HCT116 (cell line): ENCODE results near the gene DPP6. TPM values are rescaled to one million over a fixed set of nuclear protein-coding genes. Genes with fewer than 3 reads are reported as not detected.

Experiments used
- ATAC-seq: fragments of 200-7000 bp; cut with Tn5 transposase; 2 replicates; pipeline ENCODE4 v1.9.1; 2020; ENCODE audit warnings: mild to moderate bottlenecking, moderate library complexity
- BruUV-seq: library from RNA; stranded (reverse); fragments of 400-500 nt; replicated peaks from 2 replicates; lab custom pipeline; 2021; lab: Mats Ljungman, UMichigan
- CTCF ChIA-PET: fragments of 300-600 bp; sonication (Branson Sonifier 250); formaldehyde crosslinking; loops from one replicate; lab custom pipeline; 2021; ENCODE audit warnings: antibody characterized with exemption; lab: Charles Lee
- POLR2A ChIA-PET: fragments of 300-600, 350-600 bp; sonication (Branson Sonifier 250); formaldehyde crosslinking; loops from one replicate; lab custom pipeline; 2021; ENCODE audit warnings: antibody characterized with exemption; lab: Charles Lee
- RAD21 ChIA-PET, 2 experiments: fragments of 300-600 bp; sonication (Branson Sonifier 250); formaldehyde crosslinking; loops; one replicate each; lab custom pipeline; 2023; ENCODE audit warnings: low total read pairs in 2 of 2; ENCODE audit not compliant: uncharacterized antibody in 2 of 2, unreplicated experiment in 2 of 2, low non-redundant PET in 1 of 2; lab: Charles Lee
- DNase-seq: peaks from one replicate; pipeline ENCODE4 v3.0.0-alpha.2; 2010; ENCODE audit warnings: low read depth, low spot score
- H2AFZ ChIP-seq: fragments of 200-600 bp; shearing (Covaris generic), sonication (generic); 2 replicates; pipeline ENCODE4 v1.6.1; 2017; ENCODE audit warnings: low read depth, mixed run types, mixed read lengths, antibody characterized with exemption, low read length; ENCODE audit not compliant: poor library complexity, severe bottlenecking
- H3K27ac ChIP-seq: 2 replicates; pipeline ENCODE4 v1.5.1; 2012; ENCODE audit warnings: low read depth, low read length
- H3K27me3 ChIP-seq: fragments of 200-600 bp; sonication (generic); 2 replicates; pipeline ENCODE4 v1.6.1; 2016; ENCODE audit warnings: mixed run types, low read length, mixed read lengths; ENCODE audit not compliant: insufficient read depth
- H3K36me3 ChIP-seq, 2 experiments: fragments of 200-500 bp in 1 of 2; fragments of 200-600 bp in 1 of 2; sonication (Bioruptor generic) in 1 of 2; sonication (generic) in 1 of 2; 2 replicates each; pipeline versions ENCODE4 v1.5.1 to v1.6.1; 2014 to 2016; ENCODE audit warnings: low read length in 2 of 2, inconsistent platforms in 1 of 2, mixed read lengths in 1 of 2, mixed run types in 1 of 2; ENCODE audit not compliant: insufficient read depth in 2 of 2, control insufficient read depth in 1 of 2
- H3K4me1 ChIP-seq, 2 experiments: fragments of 200-600 bp in 1 of 2; sonication (generic) in 1 of 2; 2 replicates each; pipeline versions ENCODE4 v1.5.1 to v1.6.1; 2012 to 2017; ENCODE audit warnings: low read length in 2 of 2, inconsistent platforms in 1 of 2, mild to moderate bottlenecking in 1 of 2, mixed read lengths in 1 of 2, mixed run types in 1 of 2, moderate library complexity in 1 of 2; ENCODE audit not compliant: insufficient read depth in 2 of 2, control insufficient read depth in 1 of 2
- H3K4me2 ChIP-seq: fragments of 200-600 bp; sonication (generic); 2 replicates; pipeline ENCODE4 v1.6.1; 2017; ENCODE audit warnings: mixed run types, low read length, mixed read lengths
- H3K4me3 ChIP-seq, 2 experiments: fragments of 200-600 bp in 1 of 2; sonication (generic) in 1 of 2; replicated peaks in 1 of 2; 2 replicates each; pipeline ENCODE4 v1.5.1; 2011 to 2016; ENCODE audit warnings: low read length in 2 of 2, control low read depth in 1 of 2, low read depth in 1 of 2, mild to moderate bottlenecking in 1 of 2, mixed read lengths in 1 of 2, mixed run types in 1 of 2
- H3K79me2 ChIP-seq: fragments of 200-600 bp; sonication (generic); 2 replicates; pipeline ENCODE4 v1.6.1; 2017; ENCODE audit warnings: mild to moderate bottlenecking, mixed run types, low read length, moderate library complexity, mixed read lengths; ENCODE audit not compliant: insufficient read depth
- H3K9ac ChIP-seq: fragments of 200-600 bp; sonication (generic); 2 replicates; pipeline ENCODE4 v1.6.1; 2016; ENCODE audit warnings: low read length, mixed read lengths
- H3K9me2 ChIP-seq: fragments of 200-600 bp; sonication (generic), shearing (Covaris generic); 2 replicates; pipeline ENCODE4 v1.6.1; 2017; ENCODE audit warnings: mixed run types, mild to moderate bottlenecking, moderate library complexity; ENCODE audit not compliant: insufficient read depth
- H3K9me3 ChIP-seq, 2 experiments: fragments of 200-500 bp in 1 of 2; fragments of 200-600 bp in 1 of 2; sonication (Bioruptor generic) in 1 of 2; sonication (generic) in 1 of 2; 2 replicates each; pipeline ENCODE4 v1.6.1; 2014 to 2017; ENCODE audit warnings: low read length in 2 of 2, mixed read lengths in 2 of 2, inconsistent platforms in 1 of 2, low read depth in 1 of 2, mild to moderate bottlenecking in 1 of 2, mixed run types in 1 of 2, moderate library complexity in 1 of 2; ENCODE audit not compliant: control insufficient read depth in 1 of 2, insufficient read depth in 1 of 2
- H4K20me1 ChIP-seq: fragments of 200-600 bp; sonication (generic), shearing (Covaris generic); 2 replicates; pipeline ENCODE4 v1.6.1; 2017; ENCODE audit warnings: mixed run types, mild to moderate bottlenecking, moderate library complexity; ENCODE audit not compliant: insufficient read depth
- ATF3 ChIP-seq: IDR thresholded peaks from 2 replicates; pipeline ENCODE4 v1.6.1; 2012
- CBX3 ChIP-seq: IDR thresholded peaks from 2 replicates; pipeline ENCODE4 v1.6.1; 2012; ENCODE audit warnings: low read depth
- EGR1 ChIP-seq: IDR thresholded peaks from 2 replicates; pipeline ENCODE4 v1.6.1; 2012; ENCODE audit warnings: low read depth
- ELF1 ChIP-seq: IDR thresholded peaks from 2 replicates; pipeline ENCODE4 v1.6.1; 2012; ENCODE audit warnings: low read depth, borderline replicate concordance
- EZH2 ChIP-seq: fragments of 200-600 bp; sonication (generic); IDR thresholded peaks from 2 replicates; pipeline ENCODE4 v1.6.1; 2017; ENCODE audit warnings: antibody characterized with exemption, mixed run types
- EZH2phosphoT487 ChIP-seq: fragments of 200-600 bp; IDR thresholded peaks from 2 replicates; pipeline ENCODE4 v1.6.1; 2018; ENCODE audit warnings: antibody characterized with exemption, borderline replicate concordance
- FOSL1 ChIP-seq: IDR thresholded peaks from 2 replicates; pipeline ENCODE4 v1.6.1; 2012; ENCODE audit warnings: low read depth
- JUND ChIP-seq: IDR thresholded peaks from 2 replicates; pipeline ENCODE4 v1.6.1; 2012
- POLR2A ChIP-seq: IDR thresholded peaks from 2 replicates; pipeline ENCODE4 v1.7.0; 2011; ENCODE audit warnings: borderline replicate concordance; ENCODE audit not compliant: insufficient read depth, insufficient read length; ENCODE audit errors: extremely low read depth
- TCF7L2 ChIP-seq: IDR thresholded peaks from 2 replicates; pipeline ENCODE4 v1.7.0; 2011; ENCODE audit warnings: borderline replicate concordance, inconsistent platforms; ENCODE audit not compliant: insufficient read depth, insufficient read length; ENCODE audit errors: extremely low read depth
- ZBTB33 ChIP-seq: IDR thresholded peaks from 2 replicates; pipeline ENCODE4 v1.6.1; 2011; ENCODE audit warnings: mild to moderate bottlenecking, low read length, moderate library complexity; ENCODE audit not compliant: insufficient replicate concordance; ENCODE audit errors: extremely low read depth
- ZNF274 ChIP-seq: fragments of 200-500 bp; sonication (Bioruptor generic); IDR thresholded peaks from 2 replicates; pipeline ENCODE4 v1.6.1; 2014; ENCODE audit warnings: mild to moderate bottlenecking, low read depth, low read length, inconsistent platforms
- intact Hi-C: fragments of 100-400 bp; cut with micrococcal nuclease; formaldehyde crosslinking; loops from 2 replicates; pipeline ENCODE4 v1.10.0; 2022
- total RNA-seq: library from RNA; stranded (reverse); gene quantifications from one replicate; pipeline ENCODE4 v1.2.1, GENCODE V29; 2021; ENCODE audit not compliant: unreplicated experiment
- TF ChIP-seq, protein P1 (sequence below): IDR thresholded peaks from 2 replicates; pipeline ENCODE4 v1.6.1; 2012; ENCODE audit warnings: low read depth

Gene DPP6
- total RNA-seq, 1 experiment from 2014 or later = not detected

GRCh38 chr7:154682003-154682402 is 629.8 kb downstream of the DPP6 start:
- no peaks in the 10 kb centered on the region; a peak in 1 of 4 replicates for H3K9me3 ChIP-seq
- no TSS peak for BruUV-seq
- H3K36me3 ChIP-seq = no peaks in the 10 kb centered on the region
- no peak overlapping the region for H3K4me2 ChIP-seq
- H3K79me2 ChIP-seq = no peaks in the 10 kb centered on the region
- ATAC-seq = no peak
- H3K27me3 ChIP-seq = no peaks in the 10 kb centered on the region
- CTCF ChIA-PET = no interaction called here
- no peak overlapping the region for H2AFZ ChIP-seq
- no peak for DNase-seq
- no peak overlapping the region for H3K9ac ChIP-seq
- no peak overlapping the region for H3K4me3 ChIP-seq
- no peak overlapping the region for H3K27ac ChIP-seq
- no peaks in the 10 kb centered on the region for H4K20me1 ChIP-seq
- no peaks in the 10 kb centered on the region for H3K4me1 ChIP-seq
- no peaks in the 10 kb centered on the region for H3K9me2 ChIP-seq
- RAD21 ChIA-PET = no interaction called here
- intact Hi-C loops = no loop called here
- TF ChIP-seq CBX3 = no peak
- no peak for TF ChIP-seq JUND
- TF ChIP-seq, protein P1, sequence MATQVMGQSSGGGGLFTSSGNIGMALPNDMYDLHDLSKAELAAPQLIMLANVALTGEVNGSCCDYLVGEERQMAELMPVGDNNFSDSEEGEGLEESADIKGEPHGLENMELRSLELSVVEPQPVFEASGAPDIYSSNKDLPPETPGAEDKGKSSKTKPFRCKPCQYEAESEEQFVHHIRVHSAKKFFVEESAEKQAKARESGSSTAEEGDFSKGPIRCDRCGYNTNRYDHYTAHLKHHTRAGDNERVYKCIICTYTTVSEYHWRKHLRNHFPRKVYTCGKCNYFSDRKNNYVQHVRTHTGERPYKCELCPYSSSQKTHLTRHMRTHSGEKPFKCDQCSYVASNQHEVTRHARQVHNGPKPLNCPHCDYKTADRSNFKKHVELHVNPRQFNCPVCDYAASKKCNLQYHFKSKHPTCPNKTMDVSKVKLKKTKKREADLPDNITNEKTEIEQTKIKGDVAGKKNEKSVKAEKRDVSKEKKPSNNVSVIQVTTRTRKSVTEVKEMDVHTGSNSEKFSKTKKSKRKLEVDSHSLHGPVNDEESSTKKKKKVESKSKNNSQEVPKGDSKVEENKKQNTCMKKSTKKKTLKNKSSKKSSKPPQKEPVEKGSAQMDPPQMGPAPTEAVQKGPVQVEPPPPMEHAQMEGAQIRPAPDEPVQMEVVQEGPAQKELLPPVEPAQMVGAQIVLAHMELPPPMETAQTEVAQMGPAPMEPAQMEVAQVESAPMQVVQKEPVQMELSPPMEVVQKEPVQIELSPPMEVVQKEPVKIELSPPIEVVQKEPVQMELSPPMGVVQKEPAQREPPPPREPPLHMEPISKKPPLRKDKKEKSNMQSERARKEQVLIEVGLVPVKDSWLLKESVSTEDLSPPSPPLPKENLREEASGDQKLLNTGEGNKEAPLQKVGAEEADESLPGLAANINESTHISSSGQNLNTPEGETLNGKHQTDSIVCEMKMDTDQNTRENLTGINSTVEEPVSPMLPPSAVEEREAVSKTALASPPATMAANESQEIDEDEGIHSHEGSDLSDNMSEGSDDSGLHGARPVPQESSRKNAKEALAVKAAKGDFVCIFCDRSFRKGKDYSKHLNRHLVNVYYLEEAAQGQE = no peak
- TF ChIP-seq TCF7L2 = no peak
- TF ChIP-seq ELF1 = no peak
- no peak for TF ChIP-seq ZBTB33
- no peak for TF ChIP-seq EZH2phosphoT487
- no peak for TF ChIP-seq ZNF274
- TF ChIP-seq POLR2A = no peak
- TF ChIP-seq ATF3 = no peak
- TF ChIP-seq EZH2 = no peak
- TF ChIP-seq FOSL1 = no peak
- no peak for TF ChIP-seq EGR1
- POLR2A ChIA-PET = no interaction called here
